HG03039 (cell line): ENCODE measurements around the gene TANGO6.

Experiments
- ATAC-seq: cut with Tn5 transposase; IDR thresholded peaks from one replicate; pipeline ENCODE4 v1.9.1; 2021; ENCODE audit warnings: mild to moderate bottlenecking, moderate library complexity; ENCODE audit not compliant: unreplicated experiment

Gene TANGO6

GRCh38 chr16:68860978-68861892 lies 17.9 kb downstream of the TANGO6 start:
- ATAC-seq: no peak

- no peak for ATAC-seq
Observed at GRCh38 chr16:68866933-68867332, 23.6 kb downstream of the TANGO6 start.

- no peak for ATAC-seq
Observed at GRCh38 chr16:68869492-68870088, 26.3 kb downstream of the TANGO6 start.

GRCh38 chr16:68873635-68874471 lies 30.5 kb downstream of the TANGO6 start:
- no peak for ATAC-seq

DNA sequence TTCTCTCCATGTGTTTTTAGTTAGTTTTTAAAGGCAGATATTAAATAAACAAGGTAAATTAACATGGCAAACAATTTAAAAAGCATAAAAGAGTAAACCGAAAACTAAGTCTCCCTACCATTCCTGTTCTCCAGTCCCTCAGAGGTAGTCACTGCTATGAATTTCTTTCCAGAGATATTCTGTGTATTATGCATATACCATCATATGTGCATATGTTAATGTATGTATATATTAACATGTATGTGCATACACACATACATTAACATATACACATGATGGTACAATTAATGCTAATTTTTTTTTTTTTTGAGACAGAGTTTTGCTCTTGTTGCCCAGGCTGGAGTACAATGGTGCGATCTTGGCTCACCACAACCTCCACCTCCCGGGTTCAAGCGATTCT lies 32.5 kb downstream of the TANGO6 start:
- no peak for ATAC-seq

- ATAC-seq: no peak
Observed at GRCh38 chr16:68883685-68884084, 40.4 kb downstream of the TANGO6 start.

- ATAC-seq: no peak
Observed at GRCh38 chr16:68884401-68884800, 41.1 kb downstream of the TANGO6 start.

- no peak for ATAC-seq
Observed at GRCh38 chr16:68884861-68885720, 41.8 kb downstream of the TANGO6 start.

DNA sequence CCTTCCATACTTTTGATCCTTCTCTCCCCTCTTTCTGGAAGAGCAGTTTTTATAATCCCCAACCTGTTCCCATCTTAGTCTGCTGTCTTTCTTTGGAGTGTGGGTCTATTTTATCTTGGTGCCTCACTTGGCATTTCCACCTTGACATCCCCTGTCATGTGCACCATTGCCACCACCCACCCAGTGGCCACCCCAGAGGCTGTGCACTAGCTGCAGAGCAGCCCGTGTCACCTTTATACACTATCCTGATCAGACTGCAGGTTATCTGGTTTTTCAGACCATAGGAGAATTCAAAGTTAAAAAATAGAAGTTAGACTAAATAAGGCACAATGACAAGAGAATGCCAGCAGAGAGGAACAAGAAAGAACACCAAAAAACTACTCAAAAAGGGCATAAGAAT lies 43.8 kb downstream of the TANGO6 start:
- ATAC-seq: no peak

DNA sequence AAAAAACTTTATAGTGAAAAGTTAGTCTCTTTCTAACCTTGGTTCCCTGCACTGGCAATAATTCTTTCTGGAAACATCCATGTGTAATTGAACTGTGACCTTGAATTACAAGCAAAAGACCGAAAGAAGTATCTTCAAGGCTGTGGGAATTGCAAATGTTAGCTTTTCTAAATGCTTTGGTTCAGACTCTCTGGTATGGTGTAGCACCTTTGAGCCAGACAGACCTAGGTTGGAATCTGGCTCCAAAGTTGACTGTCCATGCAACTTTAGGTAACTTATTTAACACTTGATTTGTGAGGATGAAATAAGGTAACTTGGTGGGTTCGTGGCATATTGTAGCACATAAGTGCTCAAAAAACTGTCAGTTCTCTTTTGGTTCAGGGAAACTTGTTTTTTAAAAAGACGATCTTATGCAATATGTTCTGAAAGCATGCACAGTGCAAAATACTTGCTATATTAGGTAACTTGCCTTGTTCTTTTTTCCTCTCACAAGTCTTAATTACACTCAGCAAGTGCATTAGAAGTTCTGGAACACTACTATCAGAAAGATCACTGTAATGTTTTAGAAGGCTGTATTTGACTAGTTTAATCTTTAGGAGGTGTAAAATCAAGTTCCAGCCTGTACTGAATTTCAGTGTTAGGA lies 46.3 kb downstream of the TANGO6 start:
- ATAC-seq: no peak

DNA sequence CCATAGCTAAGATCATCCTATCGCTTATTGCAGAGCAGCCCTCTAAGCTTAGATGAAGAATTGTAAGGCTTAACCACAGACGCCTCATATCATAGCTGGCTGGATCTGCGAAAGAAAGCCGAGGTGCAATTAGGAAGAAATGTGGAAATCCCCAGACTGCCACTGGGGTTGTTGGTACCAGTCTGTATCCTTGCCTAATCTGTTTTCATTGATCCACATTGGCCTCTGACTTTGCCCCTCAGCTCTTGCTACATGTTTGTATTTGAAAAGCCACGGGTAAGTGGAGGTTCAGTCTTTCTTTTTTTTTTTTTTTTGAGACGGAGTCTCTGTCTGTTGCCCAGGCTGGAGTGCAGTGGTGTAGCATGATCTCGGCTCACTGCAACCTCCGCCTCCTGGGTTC lies 48.9 kb downstream of the TANGO6 start:
- no peak for ATAC-seq

GRCh38 chr16:68892898-68893297 lies 49.6 kb downstream of the TANGO6 start:
- ATAC-seq: no peak

- ATAC-seq: no peak
Observed at GRCh38 chr16:68893710-68894705, 50.7 kb downstream of the TANGO6 start.

GRCh38 chr16:68894714-68895113 lies 51.4 kb downstream of the TANGO6 start:
- no peak for ATAC-seq

DNA sequence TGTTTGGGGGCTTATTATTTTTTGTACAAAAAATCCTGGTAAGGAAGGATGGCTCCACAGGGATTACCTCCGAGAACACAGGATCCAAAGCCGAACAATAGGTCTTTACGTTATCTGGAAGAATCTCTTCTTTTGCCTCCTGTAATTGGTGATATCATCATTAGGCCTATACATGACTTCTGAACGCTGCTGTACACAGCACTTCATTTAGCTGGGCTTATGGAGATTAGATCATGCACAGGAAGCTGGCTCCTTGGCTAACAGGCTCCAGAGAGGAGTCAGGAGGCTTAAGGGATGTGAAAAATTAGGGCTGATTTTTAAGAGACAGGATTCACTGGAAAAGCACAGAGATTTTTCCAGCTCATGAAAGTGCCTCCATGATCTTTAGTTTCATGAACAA lies 54.7 kb downstream of the TANGO6 start:
- ATAC-seq: no peak

DNA sequence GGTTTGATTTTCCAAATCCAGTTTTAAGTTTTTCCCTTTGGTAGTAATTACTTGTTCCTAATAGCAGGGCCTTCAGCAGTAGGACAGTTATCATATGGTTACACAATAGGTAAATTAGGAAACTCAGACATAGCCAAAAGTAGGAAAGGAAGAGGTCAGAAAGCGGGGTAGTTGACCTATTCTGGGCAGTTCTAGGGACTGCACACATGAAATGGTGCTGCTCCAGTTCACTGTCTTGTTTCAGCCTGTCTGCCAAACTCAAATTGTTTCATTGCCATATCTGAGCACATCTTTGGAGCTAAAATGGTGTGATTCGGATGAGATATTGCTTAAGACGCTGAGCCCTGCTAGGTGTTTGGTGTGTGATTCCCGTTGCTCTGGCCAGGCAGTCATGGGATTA lies 56.7 kb downstream of the TANGO6 start:
- no peak for ATAC-seq

- no peak for ATAC-seq
Observed at GRCh38 chr16:68902003-68902968, 59.0 kb downstream of the TANGO6 start.

DNA sequence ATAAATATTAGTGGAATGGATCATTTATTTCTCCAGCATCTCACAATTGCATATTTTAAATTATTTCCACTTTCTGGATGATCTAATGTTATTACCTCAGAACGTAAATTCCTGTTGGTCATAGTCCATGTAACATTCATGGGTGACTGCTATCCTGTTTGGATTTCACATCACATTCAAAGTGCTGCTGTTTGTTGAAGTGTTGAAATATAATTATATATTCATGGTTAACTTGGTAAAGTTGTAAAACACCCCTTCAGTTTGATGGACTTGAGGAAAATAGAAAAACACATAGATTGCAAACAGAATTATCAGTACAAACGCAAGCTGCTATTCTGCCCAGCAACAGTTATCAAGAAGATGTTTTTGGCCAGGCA lies 59.6 kb downstream of the TANGO6 start:
- no peak for ATAC-seq
